A172 (cell line): ENCODE results near the gene EPHB1. TPM values are rescaled to one million over a fixed set of nuclear protein-coding genes. Genes with fewer than 3 reads are reported as not detected.
"Not testable (repeated sequence)": the region's sequence is repeated elsewhere in the genome, so short reads cannot be mapped to it uniquely, and the experiment has no call there.

Experiments
- DNase-seq: peaks from one replicate; pipeline ENCODE4 v3.0.0-alpha.2; 2015; ENCODE audit warnings: low spot score
- total RNA-seq: library from RNA; depleted of rRNA; stranded (reverse); fragments of >200 nt; shearing (Covaris generic); gene quantifications from 2 replicates; pipeline ENCODE4 v1.2.3, GENCODE V29; 2014

Gene EPHB1
- total RNA-seq, 1 experiment from 2014 or later, result not detected

DNA sequence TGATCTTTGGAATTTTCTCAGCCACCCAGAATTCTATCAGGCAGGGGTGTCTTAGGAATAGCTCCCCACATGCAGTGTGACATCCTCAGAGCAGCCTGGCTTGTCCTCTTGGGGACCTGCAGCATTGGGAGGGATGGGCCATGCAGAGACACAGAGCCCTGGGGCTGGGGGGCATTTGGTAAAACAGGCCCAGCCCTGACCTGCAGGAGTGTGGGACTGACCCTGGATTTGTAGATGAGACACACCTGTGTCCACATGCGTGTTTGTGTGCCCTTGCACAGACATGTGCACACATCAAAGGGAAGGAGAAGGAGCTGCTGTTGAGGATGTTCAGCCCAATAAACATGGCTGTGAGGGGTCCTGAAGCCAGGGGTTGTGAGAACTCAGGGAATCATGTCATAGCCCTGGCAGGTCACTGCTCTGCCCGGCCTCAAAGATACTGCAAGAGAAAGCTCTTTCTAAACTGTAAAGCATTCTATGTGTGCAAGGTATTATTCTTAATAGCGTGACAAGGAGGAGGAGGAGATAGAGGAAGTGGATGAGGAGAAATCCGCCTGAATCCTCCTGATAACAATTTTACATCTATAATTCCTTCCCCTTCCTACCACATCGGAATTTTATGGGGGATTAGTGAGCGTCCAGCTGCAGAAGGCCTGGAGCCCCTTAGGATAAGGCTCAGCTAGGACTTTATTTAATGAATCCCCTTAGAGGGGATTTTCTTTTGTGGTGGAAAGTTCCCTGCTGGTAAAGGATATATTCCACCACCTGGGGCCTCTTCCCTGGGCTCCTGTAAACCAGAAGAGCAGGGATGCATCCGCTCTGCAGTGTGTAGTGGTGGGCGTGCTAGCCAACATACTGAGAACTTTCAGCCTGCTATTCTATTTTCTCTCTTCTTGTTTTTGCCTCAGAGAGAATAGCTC lies 245.5 kb downstream of the EPHB1 start:
- no peak for DNase-seq

DNA sequence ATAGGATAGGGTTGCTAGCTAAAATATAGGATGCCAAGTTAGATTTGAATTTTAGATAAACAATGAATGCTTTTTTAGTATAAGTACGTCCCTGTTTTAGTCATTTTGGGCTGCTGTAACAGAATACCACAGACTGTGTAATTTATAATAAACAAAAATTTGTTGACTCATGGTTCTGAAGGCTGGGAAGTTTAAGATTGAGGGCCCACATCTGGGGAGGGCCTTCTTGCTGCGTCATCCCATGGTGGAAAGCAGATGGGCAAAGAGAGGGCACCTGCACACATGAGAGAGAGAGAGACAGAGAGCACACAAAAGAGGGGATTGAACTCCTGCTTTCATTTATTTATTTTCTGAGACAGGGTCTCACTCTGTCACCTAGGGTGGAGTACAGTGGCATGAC lies 246.5 kb downstream of the EPHB1 start:
- DNase-seq, result no peak

DNA sequence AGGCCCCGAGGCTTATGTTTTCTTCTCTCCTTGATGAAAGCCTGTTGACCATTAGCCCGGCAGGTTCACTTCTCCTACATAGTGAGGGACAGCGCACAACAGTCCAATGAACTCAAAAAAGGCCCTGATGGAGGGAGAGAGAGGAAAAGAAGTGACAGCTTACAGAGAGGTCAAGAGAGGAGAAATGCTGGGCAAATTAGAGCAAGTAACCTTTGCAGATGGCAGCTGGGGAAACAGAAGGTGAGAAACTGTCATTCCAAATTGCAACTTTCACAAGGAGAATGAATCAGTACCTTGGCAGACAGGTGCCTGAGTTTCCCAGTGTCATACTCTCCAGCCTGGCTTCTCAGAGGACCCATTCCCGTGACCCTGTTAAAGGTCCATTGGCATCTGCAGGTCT lies 252.0 kb downstream of the EPHB1 start:
- DNase-seq, result no peak

DNA sequence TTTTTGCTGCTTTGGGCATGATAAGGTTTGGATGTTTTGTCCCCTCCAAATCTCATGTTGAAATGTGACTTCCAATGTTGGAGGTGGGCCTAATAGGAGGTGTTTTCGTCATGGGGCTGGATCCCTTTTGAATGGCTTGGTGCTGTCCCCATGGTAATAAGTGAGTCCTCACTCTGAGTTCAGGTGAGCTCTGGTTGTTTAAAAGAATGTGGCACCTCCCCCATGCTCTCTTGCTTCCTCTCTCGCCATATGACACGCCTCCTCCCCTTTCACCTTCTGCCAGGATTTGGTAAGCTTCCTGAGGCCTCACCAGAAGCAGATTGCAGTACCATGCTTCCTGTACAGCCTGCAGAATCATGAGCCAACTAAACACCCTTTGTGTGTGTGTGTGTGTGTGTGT lies 255.5 kb downstream of the EPHB1 start:
- DNase-seq, result no peak

GRCh38 chr3:135051409-135051973 lies 256.4 kb downstream of the EPHB1 start:
- DNase-seq, result no peak

DNA sequence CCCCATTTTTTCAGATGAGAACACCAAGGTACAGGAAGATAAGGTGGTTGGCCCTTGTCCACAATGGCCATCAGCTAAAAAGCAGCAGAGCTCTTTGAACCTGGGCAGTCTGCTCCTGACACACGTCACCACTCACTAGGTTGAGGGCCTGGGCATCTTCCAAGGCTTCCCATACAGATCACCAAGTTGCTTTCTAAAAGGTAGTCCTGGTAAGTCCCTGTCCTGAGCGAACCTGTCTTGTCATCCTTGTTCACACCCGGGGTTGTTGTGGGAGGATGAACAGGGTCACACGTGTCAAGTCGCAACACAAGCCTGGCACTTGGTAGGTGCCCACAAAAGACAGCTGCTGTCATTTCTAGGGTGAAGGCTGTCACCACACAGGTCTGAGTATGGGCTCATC lies 260.4 kb downstream of the EPHB1 start:
- DNase-seq, result no peak

GRCh38 chr3:135056084-135056730 lies 261.1 kb downstream of the EPHB1 start:
- DNase-seq, result no peak

DNA sequence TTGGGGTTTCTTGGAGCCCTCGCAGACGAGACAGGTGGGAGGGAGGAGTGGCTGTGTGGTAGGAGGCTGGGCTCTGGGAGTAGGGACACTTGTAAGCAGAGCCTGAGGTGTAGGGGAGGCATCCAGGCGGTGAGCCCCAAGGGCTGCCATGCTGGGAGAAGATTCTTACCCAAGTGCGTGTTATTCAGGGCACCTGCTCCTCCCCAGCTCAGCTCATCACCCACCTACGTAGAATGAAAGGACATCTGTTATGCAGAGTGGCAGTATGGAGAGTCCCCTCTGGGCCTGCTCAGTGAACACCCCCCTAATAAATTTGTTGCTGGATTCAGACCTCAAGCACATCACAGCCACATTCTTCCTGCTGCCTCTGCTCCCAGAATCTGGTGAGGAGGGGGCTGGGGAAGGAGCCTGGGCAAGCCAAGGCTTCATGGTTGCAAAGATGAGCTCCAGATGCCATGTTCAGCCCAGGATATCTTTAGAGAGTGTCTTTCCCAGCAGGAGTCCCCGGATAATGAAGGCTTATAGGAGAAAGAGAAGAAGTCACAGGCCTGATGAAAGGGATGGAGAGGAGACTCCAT lies 261.8 kb downstream of the EPHB1 start:
- DNase-seq, result no peak

- DNase-seq, result no peak
Measured at GRCh38 chr3:135057996-135058395, 262.9 kb downstream of the EPHB1 start.

- DNase-seq, result no peak
Measured at GRCh38 chr3:135059580-135059979, 264.5 kb downstream of the EPHB1 start.

DNA sequence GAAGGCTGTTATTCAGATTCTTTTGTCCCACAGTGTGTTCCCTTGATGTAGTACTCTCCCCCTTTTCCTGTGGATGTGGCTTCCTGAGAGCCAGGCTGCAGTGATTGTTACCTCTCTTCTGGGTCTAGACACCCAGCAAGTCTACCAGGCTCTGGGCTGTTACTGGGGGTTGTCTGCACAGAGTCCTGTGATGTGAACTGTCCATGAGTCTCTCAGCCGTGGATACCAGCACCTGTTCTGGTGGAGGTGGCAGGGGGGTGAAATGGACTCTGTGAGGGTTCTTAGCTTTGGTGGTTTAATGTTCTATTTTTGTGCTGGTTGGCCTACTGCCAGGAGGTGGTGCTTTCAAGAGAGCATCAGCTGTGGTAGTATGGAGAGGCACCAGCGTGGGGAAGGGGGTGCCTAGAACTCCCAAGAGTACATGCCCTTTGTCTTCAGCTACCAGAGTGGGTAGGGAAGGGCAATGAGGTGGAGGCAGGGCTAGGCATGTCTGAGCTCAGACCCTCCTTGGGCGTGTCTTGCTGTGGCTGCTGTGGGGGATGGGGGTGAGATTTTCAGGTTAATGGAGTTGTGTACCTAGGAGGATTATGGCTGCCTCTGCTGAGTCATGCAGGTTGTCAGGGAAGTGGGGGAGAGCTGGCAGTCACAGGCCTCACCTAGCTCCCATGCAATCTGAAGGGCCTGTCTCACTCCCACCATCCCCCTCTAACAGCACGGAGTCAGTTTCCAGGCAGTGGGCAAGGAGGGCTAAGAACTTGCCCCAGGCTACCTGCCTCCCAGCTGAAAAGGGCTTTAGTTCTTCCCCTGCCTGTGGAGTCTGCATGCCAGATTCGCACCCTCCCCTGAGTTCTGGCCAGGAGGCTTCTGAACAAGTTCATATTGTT lies 272.0 kb downstream of the EPHB1 start:
- not testable (repeated sequence) for DNase-seq

DNA sequence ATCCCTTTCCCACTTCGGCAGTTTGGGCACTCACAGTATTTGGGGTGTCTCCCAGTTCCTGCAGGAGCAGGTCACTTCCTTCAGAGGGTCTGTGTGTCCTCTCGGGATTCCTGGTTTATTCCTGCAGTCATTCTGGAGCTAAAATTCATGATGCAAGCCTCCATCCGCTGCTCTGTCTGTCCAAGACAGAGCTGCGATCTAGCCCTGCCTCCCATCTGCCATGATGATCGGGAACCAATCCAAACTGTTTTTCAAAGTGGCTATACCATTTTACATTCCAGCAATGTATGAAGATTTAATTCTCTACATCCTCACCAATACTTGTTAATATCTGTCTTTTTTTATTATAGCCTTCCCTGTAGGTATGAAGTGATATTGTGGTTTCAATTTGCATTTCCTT lies 273.0 kb downstream of the EPHB1 start:
- no peak for DNase-seq

- DNase-seq, result no peak
Measured at GRCh38 chr3:135069406-135069805, 274.3 kb downstream of the EPHB1 start.

GRCh38 chr3:135071483-135071882 lies 276.4 kb downstream of the EPHB1 start:
- no peak for DNase-seq

GRCh38 chr3:135072431-135072830 lies 277.4 kb downstream of the EPHB1 start:
- DNase-seq, result no peak

- DNase-seq, result no peak
Measured at GRCh38 chr3:135075157-135075556, 280.1 kb downstream of the EPHB1 start.

- DNase-seq, result no peak
Measured at GRCh38 chr3:135076341-135076740, 281.3 kb downstream of the EPHB1 start.

DNA sequence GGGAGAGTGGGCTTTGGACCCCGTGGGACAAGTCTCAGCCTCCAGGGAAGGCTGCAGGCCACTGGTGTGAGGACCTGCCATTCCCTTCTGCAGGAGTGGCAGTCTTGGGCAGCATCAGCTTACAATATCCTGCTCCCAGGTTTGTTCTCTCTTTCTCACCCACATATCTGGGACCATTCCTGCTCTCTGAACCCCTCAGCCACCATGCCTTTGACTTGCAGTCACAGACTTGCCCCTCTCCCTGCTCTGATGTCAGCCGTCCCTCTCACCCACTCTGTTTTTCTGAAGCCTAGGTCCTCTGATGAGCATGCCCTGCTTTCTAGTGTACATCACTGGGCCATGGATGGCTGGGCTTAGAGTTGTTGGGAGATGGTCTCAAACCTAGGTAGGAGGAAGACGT lies 282.1 kb downstream of the EPHB1 start:
- DNase-seq, result no peak

GRCh38 chr3:135078283-135078682 lies 283.2 kb downstream of the EPHB1 start:
- DNase-seq, result no peak

DNA sequence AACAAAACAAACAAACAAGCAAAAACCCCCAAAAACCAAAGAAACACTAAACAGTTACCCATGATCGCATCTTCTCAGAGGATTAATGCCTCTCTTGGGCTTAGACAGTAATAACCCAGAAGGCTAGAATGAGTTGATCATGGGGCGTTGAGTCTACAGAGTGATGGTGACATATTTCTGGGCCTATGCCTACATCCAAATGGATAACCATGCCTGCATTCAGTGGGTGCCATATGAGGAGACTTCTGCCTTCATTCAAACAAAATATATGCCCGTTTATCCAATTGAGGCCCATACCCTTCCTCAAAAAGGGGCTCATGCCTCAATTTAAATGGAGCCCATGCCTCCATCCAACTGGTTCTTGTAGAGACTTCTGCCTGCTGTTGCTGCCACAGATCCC lies 284.0 kb downstream of the EPHB1 start:
- DNase-seq, result no peak

- DNase-seq, result no peak
Measured at GRCh38 chr3:135081451-135081850, 286.4 kb downstream of the EPHB1 start.
